ENCODE data around the gene KCNF1. TPM values are rescaled to one million over a fixed set of nuclear protein-coding genes. Genes with fewer than 3 reads are reported as not detected.

Gene KCNF1
- total RNA-seq, 1 donor from 2014 or later, result 7.7 TPM

- Mint-ChIP-seq H3K27me3 (ENCODE audit: unreplicated experiment) (peaks cover 7% of the 10 kb centered on the region), H3K9me3 (ENCODE audit: unreplicated experiment) (peaks cover 14% of the 10 kb centered on the region), H3K4me1 (ENCODE audit: low read depth, unreplicated experiment) (peaks cover 19% of the 10 kb centered on the region), H3K27ac (ENCODE audit: unreplicated experiment) (no peak overlapping the region), H3K36me3 (ENCODE audit: unreplicated experiment) (peaks cover 8% of the 10 kb centered on the region), H3K4me3 (ENCODE audit: unreplicated experiment) (no peak overlapping the region)
- DNase-seq, result no peak
- TF ChIP-seq CTCF (IDR thresholded peaks at IDR 0.05; ENCODE audit: partially characterized antibody, unreplicated experiment), result no peak
Measured at GRCh38 chr2:10934308-10934978, 22.7 kb downstream of the KCNF1 start.

- no peak overlapping the region for H3K4me3 Mint-ChIP-seq (ENCODE audit: unreplicated experiment)
- no peak overlapping the region for H3K27ac Mint-ChIP-seq (ENCODE audit: unreplicated experiment)
- no peak for TF ChIP-seq CTCF (IDR thresholded peaks at IDR 0.05; ENCODE audit: partially characterized antibody, unreplicated experiment)
- peaks cover 7% of the 10 kb centered on the region for H3K27me3 Mint-ChIP-seq (ENCODE audit: unreplicated experiment)
- no peak for DNase-seq
- H3K4me1 Mint-ChIP-seq (ENCODE audit: low read depth, unreplicated experiment), result peaks cover 19% of the 10 kb centered on the region
- peaks cover 10% of the 10 kb centered on the region for H3K36me3 Mint-ChIP-seq (ENCODE audit: unreplicated experiment)
- peaks cover 14% of the 10 kb centered on the region for H3K9me3 Mint-ChIP-seq (ENCODE audit: unreplicated experiment)
Measured at GRCh38 chr2:10934979-10935350, 23.2 kb downstream of the KCNF1 start.

GRCh38 chr2:10935366-10935918 lies 23.7 kb downstream of the KCNF1 start:
- no peak for DNase-seq
- H3K9me3 Mint-ChIP-seq (ENCODE audit: unreplicated experiment), result peaks cover 14% of the 10 kb centered on the region
- H3K27ac Mint-ChIP-seq (ENCODE audit: unreplicated experiment), result peak overlapping the region; percentile 23
- peaks cover 7% of the 10 kb centered on the region for H3K27me3 Mint-ChIP-seq (ENCODE audit: unreplicated experiment)
- H3K4me1 Mint-ChIP-seq (ENCODE audit: low read depth, unreplicated experiment), result peaks cover 19% of the 10 kb centered on the region
- H3K36me3 Mint-ChIP-seq (ENCODE audit: unreplicated experiment), result peaks cover 10% of the 10 kb centered on the region
- TF ChIP-seq CTCF (IDR thresholded peaks at IDR 0.05; ENCODE audit: partially characterized antibody, unreplicated experiment), result no peak
- H3K4me3 Mint-ChIP-seq (ENCODE audit: unreplicated experiment), result no peak overlapping the region

GRCh38 chr2:10935953-10936942 lies 24.5 kb downstream of the KCNF1 start:
- peaks cover 7% of the 10 kb centered on the region for H3K27me3 Mint-ChIP-seq (ENCODE audit: unreplicated experiment)
- H3K36me3 Mint-ChIP-seq (ENCODE audit: unreplicated experiment), result peaks cover 10% of the 10 kb centered on the region
- H3K9me3 Mint-ChIP-seq (ENCODE audit: unreplicated experiment), result peaks cover 14% of the 10 kb centered on the region
- TF ChIP-seq CTCF (IDR thresholded peaks at IDR 0.05; ENCODE audit: partially characterized antibody, unreplicated experiment), result no peak
- peak overlapping the region; percentile 23 for H3K27ac Mint-ChIP-seq (ENCODE audit: unreplicated experiment)
- DNase-seq, result no peak
- H3K4me1 Mint-ChIP-seq (ENCODE audit: low read depth, unreplicated experiment), result peaks cover 19% of the 10 kb centered on the region
- no peak overlapping the region for H3K4me3 Mint-ChIP-seq (ENCODE audit: unreplicated experiment)

Measured in glutamatergic neuron (in vitro differentiated cells).